ENCODE results near the gene KHK.

DNA sequence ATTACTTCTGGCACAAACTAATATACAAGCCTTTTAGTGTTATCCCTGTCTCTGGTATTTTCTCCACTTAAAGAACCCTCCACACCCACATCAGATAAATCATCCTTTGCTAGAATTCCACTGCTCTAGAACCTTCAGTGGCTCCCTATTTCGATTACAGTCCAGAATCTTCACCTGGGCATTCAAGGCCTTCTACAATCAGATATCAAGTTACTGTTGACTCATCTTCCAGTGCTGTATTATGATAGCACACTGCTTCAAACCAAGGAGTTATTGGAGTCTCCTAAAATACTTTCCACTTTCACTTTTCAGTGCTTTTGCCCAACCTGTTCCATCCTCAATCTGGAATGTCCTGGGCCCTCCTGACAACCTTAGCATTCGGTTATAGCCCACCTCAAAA, 28.9 kb downstream of the KHK start:
- TF ChIP-seq CTCF (optimal IDR thresholded peaks at IDR 0.05 in 1 of 3, IDR thresholded peaks at IDR 0.05 in 1 of 3, conservative IDR thresholded peaks at IDR 0.05 in 1 of 3; ENCODE audit: extremely low read depth in 1 of 3, insufficient read depth in 2 of 3, low read length in 3 of 3) (no peak), EZH2 (IDR thresholded peaks at IDR 0.05; ENCODE audit: low read length) (no peak)

Measured in keratinocyte (primary cell).